Lower leg skin (tissue), 4 donors: ENCODE results near the gene ANKRD6. TPM values are rescaled to one million over a fixed set of nuclear protein-coding genes. Genes with fewer than 3 reads are reported as not detected.

ENCODE experiments used
- DNase-seq, 2 donors: peaks; one replicate each; pipeline ENCODE4 v3.0.0-alpha.2; 2019; ENCODE audit warnings: low spot score in 2 of 2
- H3K4me3 ChIP-seq: fragments of 200-600 bp; sonication (generic); 2 replicates; pipeline ENCODE4 v1.5.1; 2017; ENCODE audit warnings: mild to moderate bottlenecking, low read depth; ENCODE audit not compliant: poor library complexity, severe bottlenecking
- POLR2A ChIP-seq, 2 donors: fragments of 450-650 bp; IDR thresholded peaks; one replicate each; pipeline ENCODE4 v1.6.1; 2016 to 2017; ENCODE audit warnings: antibody characterized with exemption in 2 of 2, mild to moderate bottlenecking in 1 of 2, moderate library complexity in 1 of 2
- WGBS, 2 donors: methylation state at CpG; one replicate each; pipeline ENCODE4 v1.1.5; 2018; 5-methylcytosine and 5-hydroxymethylcytosine counted together
- intact Hi-C: fragments of 100-400 bp; cut with DNase I; formaldehyde crosslinking; loops from one replicate; pipeline ENCODE4 v1.15.0; 2023; ENCODE audit warnings: low total_unique reads
- total RNA-seq, 4 donors: library from RNA; depleted of rRNA; stranded (reverse); fragments of >200 nt; gene quantifications; one replicate each; pipeline ENCODE4 v1.1.0, GENCODE V29; 2016
- TF ChIP-seq, protein P1 (sequence below), 3 donors: fragments of 450-650 bp; IDR thresholded peaks; one replicate each; pipeline ENCODE4 v1.5.1; 2016; ENCODE audit warnings: antibody characterized with exemption in 3 of 3, mild to moderate bottlenecking in 3 of 3, moderate library complexity in 2 of 3

Gene ANKRD6
- total RNA-seq, 4 donors from 2014 or later, result 3.2 to 6.7 (median 4.8) TPM

DNA sequence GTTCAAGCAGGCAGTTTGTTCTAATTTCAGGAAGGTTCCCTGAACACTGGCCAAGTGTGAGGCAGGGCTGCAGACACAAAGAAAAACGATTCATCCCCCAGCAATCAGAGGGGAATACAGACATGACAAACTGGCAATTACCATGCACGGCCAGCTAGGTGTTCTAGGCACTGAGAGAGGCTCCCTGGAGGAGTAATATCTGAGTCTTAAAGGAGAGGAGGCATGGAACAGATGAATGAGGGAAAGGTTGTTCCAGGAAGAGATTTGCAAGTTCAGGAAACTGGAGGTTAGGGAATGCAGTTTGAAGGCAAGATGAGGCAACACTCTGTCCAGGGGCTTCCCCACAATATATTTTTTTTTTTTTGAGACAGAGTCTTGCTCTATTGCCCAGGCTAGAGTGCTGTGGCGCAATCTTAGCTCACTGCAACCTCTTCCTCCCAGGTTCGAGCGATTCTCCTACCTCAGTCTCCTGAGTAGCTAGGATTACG, 32.0 kb upstream of the ANKRD6 start:
- DNase-seq, result no peak
- intact Hi-C loops, result no loop called here
- WGBS, 2 donors, result 57 to 59% methylated on average over 6 of the region's 6 CpGs

DNA sequence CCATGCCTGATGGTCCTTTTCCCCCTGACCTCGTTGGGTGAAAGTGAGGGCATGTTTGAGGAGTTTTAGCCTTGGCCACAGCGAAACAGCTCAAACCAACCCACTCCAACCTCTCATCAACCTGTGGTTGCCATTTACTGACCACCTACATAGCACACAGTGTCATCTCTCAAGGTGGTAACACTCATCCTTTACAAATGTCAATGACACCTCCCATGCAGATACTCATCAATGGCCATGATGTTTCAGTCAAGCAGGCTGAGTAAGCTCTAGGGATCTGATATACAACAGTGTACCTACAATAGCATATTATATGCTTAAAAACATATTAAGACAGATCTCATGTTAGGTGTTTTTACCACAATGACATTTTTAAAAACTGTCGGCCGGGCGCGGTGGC, 30.2 kb upstream of the ANKRD6 start:
- no peak for TF ChIP-seq POLR2A (IDR thresholded peaks at IDR 0.05)
- TF ChIP-seq, protein P1, sequence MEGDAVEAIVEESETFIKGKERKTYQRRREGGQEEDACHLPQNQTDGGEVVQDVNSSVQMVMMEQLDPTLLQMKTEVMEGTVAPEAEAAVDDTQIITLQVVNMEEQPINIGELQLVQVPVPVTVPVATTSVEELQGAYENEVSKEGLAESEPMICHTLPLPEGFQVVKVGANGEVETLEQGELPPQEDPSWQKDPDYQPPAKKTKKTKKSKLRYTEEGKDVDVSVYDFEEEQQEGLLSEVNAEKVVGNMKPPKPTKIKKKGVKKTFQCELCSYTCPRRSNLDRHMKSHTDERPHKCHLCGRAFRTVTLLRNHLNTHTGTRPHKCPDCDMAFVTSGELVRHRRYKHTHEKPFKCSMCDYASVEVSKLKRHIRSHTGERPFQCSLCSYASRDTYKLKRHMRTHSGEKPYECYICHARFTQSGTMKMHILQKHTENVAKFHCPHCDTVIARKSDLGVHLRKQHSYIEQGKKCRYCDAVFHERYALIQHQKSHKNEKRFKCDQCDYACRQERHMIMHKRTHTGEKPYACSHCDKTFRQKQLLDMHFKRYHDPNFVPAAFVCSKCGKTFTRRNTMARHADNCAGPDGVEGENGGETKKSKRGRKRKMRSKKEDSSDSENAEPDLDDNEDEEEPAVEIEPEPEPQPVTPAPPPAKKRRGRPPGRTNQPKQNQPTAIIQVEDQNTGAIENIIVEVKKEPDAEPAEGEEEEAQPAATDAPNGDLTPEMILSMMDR (IDR thresholded peaks at IDR 0.05), result no peak
- intact Hi-C loops, result no loop called here
- H3K4me3 ChIP-seq, result no peak overlapping the region
- WGBS, 2 donors, result 92 to 94% methylated on average over 6 of the region's 6 CpGs
- DNase-seq, result no peak

More for the DNA sequence above, 32.0 kb upstream of the ANKRD6 start:
- H3K4me3 ChIP-seq, result no peak overlapping the region
- TF ChIP-seq POLR2A (IDR thresholded peaks at IDR 0.05), result no peak
- TF ChIP-seq, protein P1 (IDR thresholded peaks at IDR 0.05), result no peak

DNA sequence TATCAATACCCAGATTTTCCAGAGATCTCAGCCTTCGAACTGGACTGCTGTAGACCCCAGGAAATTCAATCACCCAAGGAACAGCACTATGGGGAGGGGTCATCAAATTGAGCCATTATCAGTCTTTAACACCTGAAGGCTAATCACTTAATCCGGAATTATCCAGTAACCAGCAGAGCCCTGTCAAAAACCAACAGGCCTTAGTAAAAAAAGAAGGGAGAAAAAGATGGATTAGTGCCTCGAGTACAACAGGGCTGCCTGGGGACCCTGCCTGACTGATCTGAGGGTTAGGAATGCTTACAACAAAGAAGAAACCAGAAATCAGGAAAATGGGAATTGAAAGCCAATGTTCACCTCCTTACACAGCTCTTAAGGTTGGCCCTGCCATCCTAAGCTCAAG, 28.4 kb upstream of the ANKRD6 start:
- H3K4me3 ChIP-seq, result no peak overlapping the region
- 85 to 88% methylated on average over 3 of the region's 3 CpGs for WGBS, 2 donors
- TF ChIP-seq, protein P1 (IDR thresholded peaks at IDR 0.05), result no peak
- no peak for TF ChIP-seq POLR2A (IDR thresholded peaks at IDR 0.05)
- intact Hi-C loops, result no loop called here
- DNase-seq, result no peak

DNA sequence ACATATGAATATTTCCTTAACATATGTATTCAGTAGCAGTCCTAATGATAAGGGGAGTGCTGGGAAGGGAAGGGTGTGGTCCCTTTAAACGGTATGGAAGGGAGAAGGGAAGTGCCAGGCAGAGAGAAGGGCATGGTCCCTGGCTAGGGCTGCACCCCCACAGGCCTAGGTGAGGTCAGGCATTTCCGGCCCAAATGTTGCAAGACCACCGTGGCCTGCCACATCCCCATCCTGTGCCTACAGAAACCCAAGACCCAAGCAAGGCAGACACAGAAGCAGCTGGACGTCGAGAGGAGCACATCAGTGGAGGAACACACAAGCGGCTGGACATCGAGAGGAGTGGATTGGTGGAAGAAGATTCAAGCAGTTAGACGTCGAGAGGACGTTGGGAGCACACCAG, 26.8 kb upstream of the ANKRD6 start:
- 67 to 69% methylated on average over 10 of the region's 10 CpGs for WGBS, 2 donors
- DNase-seq, result no peak
- intact Hi-C loops, result no loop called here
- TF ChIP-seq, protein P1 (IDR thresholded peaks at IDR 0.05), result no peak
- no peak for TF ChIP-seq POLR2A (IDR thresholded peaks at IDR 0.05)
- H3K4me3 ChIP-seq, result no peak overlapping the region

DNA sequence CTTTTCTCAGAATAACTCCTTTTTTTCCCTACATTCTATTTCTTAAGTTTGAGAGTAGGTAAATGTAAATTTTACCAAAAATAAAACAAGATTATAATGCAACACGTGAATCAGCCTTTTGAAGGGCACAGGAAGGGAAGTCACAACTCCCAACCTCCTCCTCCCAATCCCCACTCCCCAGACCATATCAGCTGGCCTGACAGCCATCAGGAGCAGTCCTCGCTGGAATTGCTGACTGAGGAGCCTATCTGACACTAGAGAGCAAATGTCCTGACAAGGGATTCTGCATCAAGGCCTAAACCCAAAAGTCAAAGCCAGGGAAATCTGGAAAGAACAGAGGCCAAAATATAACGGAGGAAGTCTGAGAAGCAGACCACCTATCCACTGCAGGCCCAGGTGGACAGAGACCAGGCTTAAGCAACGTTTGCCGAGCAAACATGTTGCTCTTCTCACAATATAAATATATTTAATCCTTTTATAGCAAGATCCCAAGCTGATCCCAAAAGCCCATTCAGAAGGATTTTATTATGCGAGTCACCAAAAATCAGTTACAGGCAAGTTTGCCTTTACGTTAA, 23.4 kb upstream of the ANKRD6 start:
- intact Hi-C loops, result no loop called here
- no peak overlapping the region for H3K4me3 ChIP-seq
- DNase-seq, result no peak
- TF ChIP-seq, protein P1 (IDR thresholded peaks at IDR 0.05), result no peak
- no peak for TF ChIP-seq POLR2A (IDR thresholded peaks at IDR 0.05)
- 86% methylated on average over 7 of the region's 7 CpGs for WGBS, 2 donors

DNA sequence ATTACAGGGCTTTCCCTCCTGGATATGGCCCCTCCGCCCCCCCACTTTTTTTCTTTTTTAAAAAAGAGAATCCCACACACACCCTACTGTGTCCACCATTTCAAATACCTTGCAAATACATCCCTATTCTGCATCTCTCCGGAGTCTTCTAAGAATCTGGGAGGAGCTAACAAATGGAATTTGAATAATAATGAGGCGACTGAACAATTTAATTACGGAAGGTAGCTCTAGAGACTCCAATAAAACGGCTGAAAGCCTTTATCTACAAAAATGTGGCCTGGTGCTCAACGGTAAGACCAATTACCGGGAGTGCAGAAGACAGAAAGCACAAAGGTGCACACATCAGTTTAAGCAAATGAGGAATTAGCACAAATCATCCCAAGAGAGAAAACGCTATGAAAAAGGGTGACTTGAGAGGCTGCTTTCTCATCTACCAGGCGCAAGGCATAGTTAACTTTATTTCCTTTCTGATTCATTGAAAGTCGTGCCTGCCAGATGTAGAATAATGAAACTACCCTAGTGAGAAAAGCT, 22.7 kb upstream of the ANKRD6 start:
- H3K4me3 ChIP-seq, result no peak overlapping the region
- intact Hi-C loops, result no loop called here
- no peak for DNase-seq
- TF ChIP-seq, protein P1 (IDR thresholded peaks at IDR 0.05), result no peak
- no peak for TF ChIP-seq POLR2A (IDR thresholded peaks at IDR 0.05)
- 29 to 31% methylated on average over 10 of the region's 10 CpGs for WGBS, 2 donors
